ENCODE results near the gene HYCC2.

HYCC2 gene

GRCh38 chr2:201059961-201060755, 11.3 kb downstream of the HYCC2 start (continued):
- no peak for TF ChIP-seq ZFP3 (CRISPR knock-in tag; IDR thresholded peaks at IDR 0.05)

DNA sequence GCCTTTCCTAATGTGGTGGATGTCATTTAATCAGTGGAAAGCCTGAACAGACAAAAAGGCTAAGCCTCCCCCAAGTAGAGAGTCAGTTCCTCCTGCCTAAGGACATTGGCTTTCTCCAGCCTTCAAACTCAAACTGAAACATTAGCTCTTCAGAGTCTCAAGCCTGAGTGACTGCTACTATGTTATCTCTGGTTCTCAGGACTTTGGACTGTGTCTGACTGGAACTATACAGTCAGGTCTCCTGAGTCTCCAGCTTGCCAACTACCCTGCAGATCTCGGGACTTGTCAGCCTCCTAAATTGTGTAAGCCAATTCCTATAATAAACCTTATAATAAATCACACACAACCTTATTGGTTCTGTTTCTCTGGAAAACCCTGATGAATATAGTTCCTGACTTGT, 12.6 kb downstream of the HYCC2 start:
- ATAC-seq = no peak
- TF ChIP-seq CSDC2 (CRISPR knock-in tag; IDR thresholded peaks at IDR 0.05) = no peak
- no peak for TF ChIP-seq TSHZ2 (CRISPR knock-in tag; IDR thresholded peaks at IDR 0.05)
- TF ChIP-seq, protein P1, sequence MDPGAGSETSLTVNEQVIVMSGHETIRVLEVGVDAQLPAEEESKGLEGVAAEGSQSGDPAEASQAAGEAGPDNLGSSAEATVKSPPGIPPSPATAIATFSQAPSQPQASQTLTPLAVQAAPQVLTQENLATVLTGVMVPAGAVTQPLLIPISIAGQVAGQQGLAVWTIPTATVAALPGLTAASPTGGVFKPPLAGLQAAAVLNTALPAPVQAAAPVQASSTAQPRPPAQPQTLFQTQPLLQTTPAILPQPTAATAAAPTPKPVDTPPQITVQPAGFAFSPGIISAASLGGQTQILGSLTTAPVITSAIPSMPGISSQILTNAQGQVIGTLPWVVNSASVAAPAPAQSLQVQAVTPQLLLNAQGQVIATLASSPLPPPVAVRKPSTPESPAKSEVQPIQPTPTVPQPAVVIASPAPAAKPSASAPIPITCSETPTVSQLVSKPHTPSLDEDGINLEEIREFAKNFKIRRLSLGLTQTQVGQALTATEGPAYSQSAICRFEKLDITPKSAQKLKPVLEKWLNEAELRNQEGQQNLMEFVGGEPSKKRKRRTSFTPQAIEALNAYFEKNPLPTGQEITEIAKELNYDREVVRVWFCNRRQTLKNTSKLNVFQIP (CRISPR knock-in tag; IDR thresholded peaks at IDR 0.05; ENCODE audit: borderline replicate concordance, low read depth) = no peak
- TF ChIP-seq ESRRG (CRISPR knock-in tag; IDR thresholded peaks at IDR 0.05) = no peak
- TF ChIP-seq, protein P2, sequence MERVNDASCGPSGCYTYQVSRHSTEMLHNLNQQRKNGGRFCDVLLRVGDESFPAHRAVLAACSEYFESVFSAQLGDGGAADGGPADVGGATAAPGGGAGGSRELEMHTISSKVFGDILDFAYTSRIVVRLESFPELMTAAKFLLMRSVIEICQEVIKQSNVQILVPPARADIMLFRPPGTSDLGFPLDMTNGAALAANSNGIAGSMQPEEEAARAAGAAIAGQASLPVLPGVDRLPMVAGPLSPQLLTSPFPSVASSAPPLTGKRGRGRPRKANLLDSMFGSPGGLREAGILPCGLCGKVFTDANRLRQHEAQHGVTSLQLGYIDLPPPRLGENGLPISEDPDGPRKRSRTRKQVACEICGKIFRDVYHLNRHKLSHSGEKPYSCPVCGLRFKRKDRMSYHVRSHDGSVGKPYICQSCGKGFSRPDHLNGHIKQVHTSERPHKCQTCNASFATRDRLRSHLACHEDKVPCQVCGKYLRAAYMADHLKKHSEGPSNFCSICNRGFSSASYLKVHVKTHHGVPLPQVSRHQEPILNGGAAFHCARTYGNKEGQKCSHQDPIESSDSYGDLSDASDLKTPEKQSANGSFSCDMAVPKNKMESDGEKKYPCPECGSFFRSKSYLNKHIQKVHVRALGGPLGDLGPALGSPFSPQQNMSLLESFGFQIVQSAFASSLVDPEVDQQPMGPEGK (CRISPR knock-in tag; IDR thresholded peaks at IDR 0.05; ENCODE audit: borderline replicate concordance) = no peak
- no peak for TF ChIP-seq CREB5 (CRISPR knock-in tag; IDR thresholded peaks at IDR 0.05; ENCODE audit: low read depth)
- TF ChIP-seq BACH2 (CRISPR knock-in tag; IDR thresholded peaks at IDR 0.05; ENCODE audit: borderline replicate concordance) = no peak
- TF ChIP-seq ZNF565 (CRISPR knock-in tag; conservative IDR thresholded peaks at IDR 0.05; ENCODE audit: low read depth) = no peak
- no peak for TF ChIP-seq SNAI2 (CRISPR knock-in tag; IDR thresholded peaks at IDR 0.05)
- TF ChIP-seq ZNF8 (CRISPR knock-in tag; IDR thresholded peaks at IDR 0.05) = no peak
- no peak for TF ChIP-seq CSRNP3 (CRISPR knock-in tag; IDR thresholded peaks at IDR 0.05)
- TF ChIP-seq PPARA (CRISPR knock-in tag; IDR thresholded peaks at IDR 0.05; ENCODE audit: borderline replicate concordance) = no peak
- no peak for TF ChIP-seq TCF4 (CRISPR knock-in tag; IDR thresholded peaks at IDR 0.05; ENCODE audit: borderline replicate concordance)
- no peak for TF ChIP-seq TOX (CRISPR knock-in tag; IDR thresholded peaks at IDR 0.05; ENCODE audit: borderline replicate concordance)
- no peak for TF ChIP-seq ISL1 (CRISPR knock-in tag; IDR thresholded peaks at IDR 0.05)
- no peak for TF ChIP-seq GLIS3 (CRISPR knock-in tag; IDR thresholded peaks at IDR 0.05)
- no peak for TF ChIP-seq ZC3H10 (CRISPR knock-in tag; IDR thresholded peaks at IDR 0.05)
- TF ChIP-seq ZFP30 (CRISPR knock-in tag; IDR thresholded peaks at IDR 0.05) = no peak
- no peak for TF ChIP-seq RARB (CRISPR knock-in tag; IDR thresholded peaks at IDR 0.05)

GRCh38 chr2:201057715-201058248, 13.7 kb downstream of the HYCC2 start:
- TF ChIP-seq BACH2 (CRISPR knock-in tag; IDR thresholded peaks at IDR 0.05; ENCODE audit: borderline replicate concordance) = no peak
- TF ChIP-seq ZFP30 (CRISPR knock-in tag; IDR thresholded peaks at IDR 0.05) = no peak
- no peak for TF ChIP-seq TOX (CRISPR knock-in tag; IDR thresholded peaks at IDR 0.05; ENCODE audit: borderline replicate concordance)
- peak; percentile 48 for ATAC-seq
